GM18517 (cell line): ENCODE data around the gene CD33.
"Not testable (repeated sequence)": the region's sequence is repeated elsewhere in the genome, so short reads cannot be mapped to it uniquely, and the experiment has no call there.

ENCODE experiments used
- ATAC-seq: cut with Tn5 transposase; IDR thresholded peaks from one replicate; pipeline ENCODE4 v1.9.1; 2021; ENCODE audit warnings: mild to moderate bottlenecking, moderate library complexity; ENCODE audit not compliant: unreplicated experiment

CD33 gene

DNA sequence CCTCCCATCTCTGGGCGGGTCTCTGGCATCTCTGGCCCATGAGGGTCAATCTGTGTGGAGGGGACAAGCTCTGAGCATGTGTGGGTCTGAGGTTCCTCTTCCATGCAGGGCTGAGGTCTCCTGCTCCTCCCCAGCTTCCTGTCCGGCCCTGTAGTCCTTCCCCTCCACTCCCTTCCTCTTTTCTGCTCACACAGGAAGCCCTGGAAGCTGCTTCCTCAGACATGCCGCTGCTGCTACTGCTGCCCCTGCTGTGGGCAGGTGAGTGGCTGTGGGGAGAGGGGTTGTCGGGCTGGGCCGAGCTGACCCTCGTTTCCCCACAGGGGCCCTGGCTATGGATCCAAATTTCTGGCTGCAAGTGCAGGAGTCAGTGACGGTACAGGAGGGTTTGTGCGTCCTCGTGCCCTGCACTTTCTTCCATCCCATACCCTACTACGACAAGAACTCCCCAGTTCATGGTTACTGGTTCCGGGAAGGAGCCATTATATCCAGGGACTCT is at the start of gene CD33:
CD33 (plus strand) TSS at position 183 of the 496 bp plus-strand sequence; CDS start at position 222, 39 bp downstream.
- not testable (repeated sequence) for ATAC-seq

- no peak for ATAC-seq
Observed at GRCh38 chr19:51179256-51179655, 45.6 kb upstream of the CD33 start.

GRCh38 chr19:51181377-51181912 is 43.4 kb upstream of the CD33 start:
- ATAC-seq = no peak

DNA sequence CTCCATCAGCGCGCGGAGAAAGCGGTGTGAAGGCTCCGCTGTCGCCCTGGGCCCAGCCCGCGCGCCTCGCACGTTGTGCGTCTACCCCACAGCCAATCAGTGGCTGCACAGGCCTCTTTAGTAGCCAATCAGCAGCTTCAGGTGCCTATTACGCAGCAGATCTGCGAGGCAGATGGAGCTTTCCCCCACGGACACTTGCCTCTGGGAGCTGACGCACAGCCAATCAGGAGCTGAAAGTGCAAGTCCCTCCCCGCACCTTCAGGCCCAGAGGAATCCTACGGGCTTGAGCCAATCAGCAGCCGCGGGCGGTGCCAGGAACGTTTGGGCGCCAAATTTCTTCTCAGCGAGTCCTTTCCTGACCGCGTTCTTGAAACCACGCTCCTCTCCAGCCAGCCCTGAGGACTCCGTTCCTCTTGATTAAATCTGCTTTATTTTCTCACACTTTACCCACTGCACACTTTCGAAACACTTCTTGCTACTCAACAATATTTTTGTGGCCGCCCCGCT is 42.9 kb upstream of the CD33 start:
- ATAC-seq = no peak

- no peak for ATAC-seq
Observed at GRCh38 chr19:51183629-51184028, 41.3 kb upstream of the CD33 start.

DNA sequence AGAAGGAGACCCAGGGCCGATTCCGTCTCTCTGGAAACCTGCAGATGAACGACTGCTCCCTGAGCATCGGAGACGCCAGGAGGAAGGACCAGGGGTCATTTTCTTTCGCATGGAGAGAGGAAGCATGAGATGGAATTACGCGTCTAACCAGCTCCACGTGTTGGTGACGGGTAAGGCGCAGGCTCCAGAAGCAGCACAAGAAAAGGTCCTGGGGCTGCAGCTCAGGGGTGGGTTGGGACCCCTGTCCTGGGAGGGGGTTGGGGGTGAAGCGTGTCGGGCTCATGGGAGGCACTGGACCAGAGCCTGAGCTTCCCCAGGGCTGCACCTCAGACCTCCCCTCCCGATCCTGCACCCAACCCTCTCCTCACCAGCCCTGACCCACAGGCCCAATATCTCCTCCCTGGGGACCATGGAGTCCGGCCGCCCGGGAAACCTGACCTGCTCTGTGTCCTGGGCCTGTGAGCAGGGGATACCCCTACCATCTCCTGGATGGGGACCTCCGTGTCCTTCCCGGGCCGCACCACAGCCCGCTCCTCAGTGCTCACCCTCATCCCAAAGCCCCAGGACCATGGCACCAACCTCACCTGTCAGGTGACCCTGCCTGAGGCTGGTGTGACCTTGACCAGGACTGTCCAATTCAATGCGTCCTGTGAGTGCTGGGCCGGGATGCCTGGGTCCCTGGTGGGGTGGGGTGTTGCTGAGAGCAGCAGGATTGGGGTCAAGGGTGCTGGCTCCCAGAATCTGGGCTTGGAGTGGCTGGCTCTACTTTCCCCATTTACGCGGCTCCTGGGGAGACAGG is 39.6 kb upstream of the CD33 start:
- ATAC-seq = no peak

GRCh38 chr19:51185868-51186215 is 39.0 kb upstream of the CD33 start:
- ATAC-seq = no peak

- ATAC-seq = no peak
Observed at GRCh38 chr19:51186323-51186722, 38.6 kb upstream of the CD33 start.

GRCh38 chr19:51187395-51188226 is 37.3 kb upstream of the CD33 start:
- ATAC-seq = no peak

GRCh38 chr19:51188227-51188559 is 36.7 kb upstream of the CD33 start:
- no peak for ATAC-seq

GRCh38 chr19:51192689-51193088 is 32.2 kb upstream of the CD33 start:
- no peak for ATAC-seq

GRCh38 chr19:51194527-51195315 is 30.2 kb upstream of the CD33 start:
- ATAC-seq = no peak

DNA sequence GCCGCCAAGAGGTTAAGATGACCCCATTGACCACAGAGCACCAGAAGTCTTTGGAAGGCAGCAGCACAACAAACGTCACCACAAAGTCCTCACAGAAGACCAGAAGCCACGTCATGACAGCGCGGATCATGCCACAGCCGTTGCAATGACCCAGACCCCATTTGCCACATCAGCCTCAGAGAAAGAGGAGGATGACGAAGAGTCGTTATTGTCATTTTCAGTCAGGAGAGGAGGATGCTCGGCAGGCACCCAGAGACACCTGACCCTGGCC is 29.6 kb upstream of the CD33 start:
- no peak for ATAC-seq

DNA sequence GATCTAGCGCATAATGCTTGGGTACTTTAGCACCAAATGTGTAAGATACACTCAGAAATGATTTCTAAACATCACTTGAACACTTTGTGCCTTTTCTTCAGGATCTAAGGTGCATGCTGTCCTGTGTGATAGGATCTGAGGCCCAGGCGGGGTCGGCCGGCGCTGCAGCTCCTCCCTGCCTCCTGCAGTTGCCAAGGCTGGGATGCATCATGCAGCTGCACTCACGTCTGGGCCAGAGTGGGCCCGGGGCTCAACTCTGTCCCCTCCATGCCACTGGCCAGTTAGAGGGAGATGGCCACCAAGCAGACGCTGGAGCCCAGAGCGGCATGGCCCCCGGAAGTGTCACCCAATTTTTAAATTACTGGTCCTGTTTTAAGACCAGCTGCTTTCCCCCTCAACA is 29.3 kb upstream of the CD33 start:
- no peak for ATAC-seq

GRCh38 chr19:51196181-51196580 is 28.7 kb upstream of the CD33 start:
- no peak for ATAC-seq

DNA sequence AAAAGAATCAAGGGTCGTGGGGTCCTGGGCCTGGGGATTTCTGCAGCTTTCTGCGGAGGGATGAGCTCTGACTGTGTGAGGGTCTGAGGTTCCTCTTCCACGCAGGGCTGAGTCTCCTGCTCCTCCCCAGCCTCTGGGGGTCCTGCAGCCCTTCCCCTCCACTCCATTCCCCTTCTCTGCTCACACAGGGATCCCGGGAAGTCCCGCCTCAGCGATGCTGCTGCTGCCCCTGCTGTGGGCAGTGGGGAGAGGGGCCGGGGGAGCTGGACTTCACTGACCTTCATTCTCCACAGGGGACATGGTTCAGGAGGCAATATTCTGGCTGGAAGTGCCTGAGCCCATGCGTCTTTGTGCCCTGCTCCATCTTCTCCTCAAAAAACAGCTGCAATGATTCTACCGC is 26.2 kb upstream of the CD33 start:
- no peak for ATAC-seq

GRCh38 chr19:51200071-51200666 is 24.7 kb upstream of the CD33 start:
- no peak for ATAC-seq

GRCh38 chr19:51201712-51202111 is 23.2 kb upstream of the CD33 start:
- no peak for ATAC-seq

GRCh38 chr19:51203916-51204315 is 21.0 kb upstream of the CD33 start:
- ATAC-seq = no peak

- no peak for ATAC-seq
Observed at GRCh38 chr19:51204321-51204720, 20.6 kb upstream of the CD33 start.

- ATAC-seq = no peak
Observed at GRCh38 chr19:51207747-51208146, 17.1 kb upstream of the CD33 start.
